Left ventricle myocardium inferior (tissue), 1 donor: Measurements from ENCODE around the gene ULK4. TPM values are rescaled to one million over a fixed set of nuclear protein-coding genes. Genes with fewer than 3 reads are reported as not detected.
"Not testable (repeated sequence)": the region's sequence is repeated elsewhere in the genome, so short reads cannot be mapped to it uniquely, and the experiment has no call there.

ENCODE experiments used
- DNase-seq: peaks from one replicate; pipeline ENCODE4 v3.0.0-alpha.2; 2020
- H3K27ac ChIP-seq: fragments of 200-600 bp; replicated peaks from 2 replicates; pipeline ENCODE4 v1.8.0; 2021
- H3K27me3 ChIP-seq: fragments of 200-600 bp; 2 replicates; pipeline ENCODE4 v1.8.0; 2021; ENCODE audit warnings: low read depth
- H3K36me3 ChIP-seq: fragments of 200-600 bp; 2 replicates; pipeline ENCODE4 v1.8.0; 2021
- H3K4me1 ChIP-seq: fragments of 200-600 bp; 2 replicates; pipeline ENCODE4 v1.8.0; 2021
- H3K4me3 ChIP-seq: fragments of 200-600 bp; 2 replicates; pipeline ENCODE4 v1.8.0; 2021; ENCODE audit warnings: mild to moderate bottlenecking, moderate library complexity
- H3K9me3 ChIP-seq: fragments of 200-600 bp; replicated peaks from 2 replicates; pipeline ENCODE4 v1.8.0; 2021
- CTCF ChIP-seq: fragments of 200-600 bp; IDR thresholded peaks from 2 replicates; pipeline ENCODE4 v1.8.0; 2021; ENCODE audit warnings: antibody characterized with exemption, mild to moderate bottlenecking, borderline replicate concordance
- intact Hi-C: fragments of 100-400 bp; cut with micrococcal nuclease; formaldehyde crosslinking; loops from one replicate; pipeline ENCODE4 v1.11.0; 2022
- total RNA-seq: library from RNA; stranded (reverse); fragmentation: NEBNext Ultra II Directional; extraction: Animal tissue kit (Norgen Biotek cat#: 25700); gene quantifications from one replicate; pipeline ENCODE4 v1.2.1, GENCODE V29; 2021
- donor health status: DM: no; HTN: yes; CAD: no; lungs with severe emphysema.

Gene ULK4
- total RNA-seq, 1 donor from 2014 or later = 1.8 TPM

GRCh38 chr3:41989518-41989917, 27.6 kb upstream of the ULK4 start:
- no peaks in the 10 kb centered on the region for H3K27me3 ChIP-seq
- intact Hi-C loops = no loop called here
- no peak overlapping the region for H3K4me3 ChIP-seq

GRCh38 chr3:41987627-41988026, 25.7 kb upstream of the ULK4 start:
- H3K4me1 ChIP-seq = no peaks in the 10 kb centered on the region
- H3K27ac ChIP-seq = no peak overlapping the region
- H3K27me3 ChIP-seq = no peaks in the 10 kb centered on the region
- H3K9me3 ChIP-seq = no peaks in the 10 kb centered on the region
- intact Hi-C loops = no loop called here
- no peaks in the 10 kb centered on the region for H3K36me3 ChIP-seq
- TF ChIP-seq CTCF = no peak
- no peak overlapping the region for H3K4me3 ChIP-seq
- DNase-seq = no peak

More at GRCh38 chr3:41989518-41989917, 27.6 kb upstream of the ULK4 start:
- DNase-seq = no peak
- Histone ChIP-seq H3K9me3 (no peaks in the 10 kb centered on the region), H3K36me3 (no peaks in the 10 kb centered on the region), H3K27ac (no peak overlapping the region), H3K4me1 (no peaks in the 10 kb centered on the region)
- no peak for TF ChIP-seq CTCF

- no peak overlapping the region for H3K27ac ChIP-seq
- no peaks in the 10 kb centered on the region for H3K27me3 ChIP-seq
- no peaks in the 10 kb centered on the region for H3K9me3 ChIP-seq
- no peak for DNase-seq
- TF ChIP-seq CTCF = no peak
- no peaks in the 10 kb centered on the region for H3K4me1 ChIP-seq
- no peaks in the 10 kb centered on the region for H3K36me3 ChIP-seq
- H3K4me3 ChIP-seq = no peak overlapping the region
- intact Hi-C loops = no loop called here
These were observed 24.7 kb upstream of the ULK4 start for GRCh38 chr3:41986561-41986960.

GRCh38 chr3:41985018-41985417, 23.1 kb upstream of the ULK4 start:
- Histone ChIP-seq H3K4me1 (no peaks in the 10 kb centered on the region), H3K36me3 (no peaks in the 10 kb centered on the region), H3K4me3 (no peak overlapping the region), H3K27me3 (no peaks in the 10 kb centered on the region), H3K9me3 (no peaks in the 10 kb centered on the region), H3K27ac (no peak overlapping the region)
- no peak for TF ChIP-seq CTCF
- no peak for DNase-seq
- intact Hi-C loops = no loop called here

GRCh38 chr3:41983091-41983490, 21.2 kb upstream of the ULK4 start:
- H3K36me3 ChIP-seq, intact Hi-C loops, H3K9me3 ChIP-seq, H3K27me3 ChIP-seq, H3K4me3 ChIP-seq, DNase-seq, H3K27ac ChIP-seq, H3K4me1 ChIP-seq: not testable (repeated sequence)

GRCh38 chr3:41977401-41977800, 15.5 kb upstream of the ULK4 start:
- H3K4me3 ChIP-seq, intact Hi-C loops, H3K36me3 ChIP-seq, H3K27me3 ChIP-seq, H3K4me1 ChIP-seq, DNase-seq, H3K27ac ChIP-seq, H3K9me3 ChIP-seq: not testable (repeated sequence)
